OCI-LY7 (cell line): ENCODE results near the gene LHPP.

ENCODE experiments used
- EZH2phosphoT487 ChIP-seq: fragments of 200-600 bp; sonication (generic); IDR thresholded peaks from 2 replicates; pipeline ENCODE4 v1.6.1; 2018; ENCODE audit warnings: low read depth, borderline replicate concordance, mild to moderate bottlenecking, mixed run types, antibody characterized with exemption, low read length, moderate library complexity, mixed read lengths
- TF ChIP-seq, protein P1 (sequence below): fragments of 200-600 bp; sonication (generic); conservative IDR thresholded peaks from 2 replicates; pipeline ENCODE4 v1.5.1; 2014; ENCODE audit warnings: mild to moderate bottlenecking, antibody characterized with exemption, low read length, moderate library complexity, mixed read lengths

DNA sequence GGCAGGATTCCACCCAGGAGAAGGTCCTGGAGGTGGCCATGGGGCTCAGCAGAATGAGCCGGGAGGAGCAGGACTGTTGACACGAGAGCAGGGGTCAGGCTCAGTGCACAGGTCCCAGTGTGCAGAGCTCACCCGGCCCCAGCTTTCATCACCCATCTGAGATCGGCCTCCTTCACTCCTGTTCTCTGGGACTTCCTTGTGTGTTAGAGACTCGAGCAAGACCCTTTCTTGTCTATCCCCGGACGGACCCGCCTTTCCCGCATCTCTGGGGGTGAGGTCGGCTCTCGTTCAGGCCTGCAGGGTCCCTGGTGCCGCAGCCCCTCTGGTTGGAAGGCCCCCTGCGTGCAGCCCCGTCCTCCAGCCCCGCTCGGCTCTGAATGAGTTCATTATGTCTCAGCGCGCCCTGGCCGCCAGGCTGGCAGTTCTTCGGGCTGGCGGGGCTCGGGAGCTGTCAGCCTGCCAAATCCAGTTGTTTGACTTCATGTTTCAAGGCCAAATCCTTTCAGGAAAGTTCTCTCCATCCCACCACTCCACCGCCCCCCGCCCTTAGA, 127.9 kb downstream of the LHPP start:
- TF ChIP-seq, protein P1, sequence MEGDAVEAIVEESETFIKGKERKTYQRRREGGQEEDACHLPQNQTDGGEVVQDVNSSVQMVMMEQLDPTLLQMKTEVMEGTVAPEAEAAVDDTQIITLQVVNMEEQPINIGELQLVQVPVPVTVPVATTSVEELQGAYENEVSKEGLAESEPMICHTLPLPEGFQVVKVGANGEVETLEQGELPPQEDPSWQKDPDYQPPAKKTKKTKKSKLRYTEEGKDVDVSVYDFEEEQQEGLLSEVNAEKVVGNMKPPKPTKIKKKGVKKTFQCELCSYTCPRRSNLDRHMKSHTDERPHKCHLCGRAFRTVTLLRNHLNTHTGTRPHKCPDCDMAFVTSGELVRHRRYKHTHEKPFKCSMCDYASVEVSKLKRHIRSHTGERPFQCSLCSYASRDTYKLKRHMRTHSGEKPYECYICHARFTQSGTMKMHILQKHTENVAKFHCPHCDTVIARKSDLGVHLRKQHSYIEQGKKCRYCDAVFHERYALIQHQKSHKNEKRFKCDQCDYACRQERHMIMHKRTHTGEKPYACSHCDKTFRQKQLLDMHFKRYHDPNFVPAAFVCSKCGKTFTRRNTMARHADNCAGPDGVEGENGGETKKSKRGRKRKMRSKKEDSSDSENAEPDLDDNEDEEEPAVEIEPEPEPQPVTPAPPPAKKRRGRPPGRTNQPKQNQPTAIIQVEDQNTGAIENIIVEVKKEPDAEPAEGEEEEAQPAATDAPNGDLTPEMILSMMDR = no peak
- no peak for TF ChIP-seq EZH2phosphoT487
